NCI-H1417 treated with DMSO at 0.1 percent for 48 hours (cell line): ENCODE measurements around the gene USP2.

Experiments used
- DNase-seq: peaks from one replicate; lab custom pipeline; 2025; lab: John Stamatoyannopoulos, UW

The USP2 gene

GRCh38 chr11:119363851-119364590 lies 17.5 kb downstream of the USP2 start:
- no peak for DNase-seq

- no peak for DNase-seq
These were observed 18.2 kb downstream of the USP2 start for GRCh38 chr11:119363081-119363850.

- no peak for DNase-seq
These were observed 18.8 kb downstream of the USP2 start for GRCh38 chr11:119362741-119363080.

GRCh38 chr11:119361941-119362725 lies 19.4 kb downstream of the USP2 start:
- no peak for DNase-seq

- no peak for DNase-seq
These were observed 20.3 kb downstream of the USP2 start for GRCh38 chr11:119361056-119361787.

GRCh38 chr11:119359365-119360214 lies 21.9 kb downstream of the USP2 start:
- no peak for DNase-seq

- DNase-seq, result no peak
These were observed 24.4 kb downstream of the USP2 start for GRCh38 chr11:119357074-119357473.

GRCh38 chr11:119356349-119357031 lies 25.0 kb downstream of the USP2 start:
- no peak for DNase-seq

- no peak for DNase-seq
These were observed 26.2 kb downstream of the USP2 start for GRCh38 chr11:119355091-119355843.

- peak; percentile 85 for DNase-seq
These were observed 28.6 kb downstream of the USP2 start for GRCh38 chr11:119352857-119353260.

GRCh38 chr11:119351232-119351631 lies 30.3 kb downstream of the USP2 start:
- DNase-seq, result no peak

- DNase-seq, result no peak
These were observed 31.2 kb downstream of the USP2 start for GRCh38 chr11:119350302-119350701.

GRCh38 chr11:119347940-119348605 lies 33.4 kb downstream of the USP2 start:
- no peak for DNase-seq

GRCh38 chr11:119347242-119347641 lies 34.2 kb downstream of the USP2 start:
- DNase-seq, result no peak

GRCh38 chr11:119346605-119347004 lies 34.9 kb downstream of the USP2 start, which contains the start of gene MFRP:
TSS of gene MFRP (minus strand) at chr11:119346705. CDS start at chr11:119346513, 192 bp downstream.
- DNase-seq, result no peak

- DNase-seq, result no peak
These were observed 35.8 kb downstream of the USP2 start for GRCh38 chr11:119345685-119346084.

- no peak for DNase-seq
These were observed 37.0 kb downstream of the USP2 start for GRCh38 chr11:119344291-119345010.

GRCh38 chr11:119343726-119344125 lies 37.8 kb downstream of the USP2 start:
- no peak for DNase-seq
